ENCODE measurements around the gene HNRNPUL2.
"Not testable (repeated sequence)": the region's sequence is repeated elsewhere in the genome, so short reads cannot be mapped to it uniquely, and the experiment has no call there.

The HNRNPUL2 gene

DNA sequence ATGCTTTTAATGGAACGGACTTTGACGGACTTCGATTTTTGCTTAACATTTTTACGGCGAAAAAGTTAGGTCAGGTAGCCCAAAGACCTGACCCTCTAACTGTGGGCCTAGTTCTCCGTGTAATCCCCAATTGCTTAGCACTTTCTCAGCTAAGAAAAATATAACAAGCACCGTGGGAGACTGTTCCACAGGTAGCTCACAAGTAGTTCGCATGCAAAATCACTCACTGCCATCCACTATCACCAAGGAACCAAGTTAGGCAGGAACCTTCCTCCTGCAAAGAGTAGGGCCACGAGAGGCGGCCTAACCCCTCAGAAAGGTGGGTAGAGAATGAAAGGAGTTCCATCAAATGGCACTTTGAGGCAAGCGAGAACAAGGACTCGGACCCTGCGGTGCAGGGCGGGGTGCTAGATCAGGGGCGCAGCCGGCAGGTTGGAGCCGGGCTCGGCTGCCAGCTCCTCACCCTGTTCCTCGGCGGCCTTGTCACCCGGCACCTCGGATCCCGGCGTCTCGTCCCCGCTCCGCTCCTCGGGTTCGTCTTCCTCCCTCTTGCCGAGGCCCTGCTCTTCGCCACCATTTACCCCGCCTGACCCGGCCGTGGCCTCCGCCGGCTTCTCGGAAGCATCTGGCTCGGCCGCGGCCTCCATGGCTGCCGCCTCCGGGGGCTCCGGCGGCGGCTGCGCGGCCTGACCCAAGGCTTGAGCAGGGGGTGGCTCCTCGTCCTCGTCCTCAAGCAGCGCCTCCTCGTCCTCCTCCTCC, 922 bp downstream of the HNRNPUL2 start:
- DNase-seq = peak; percentile 34

DNA sequence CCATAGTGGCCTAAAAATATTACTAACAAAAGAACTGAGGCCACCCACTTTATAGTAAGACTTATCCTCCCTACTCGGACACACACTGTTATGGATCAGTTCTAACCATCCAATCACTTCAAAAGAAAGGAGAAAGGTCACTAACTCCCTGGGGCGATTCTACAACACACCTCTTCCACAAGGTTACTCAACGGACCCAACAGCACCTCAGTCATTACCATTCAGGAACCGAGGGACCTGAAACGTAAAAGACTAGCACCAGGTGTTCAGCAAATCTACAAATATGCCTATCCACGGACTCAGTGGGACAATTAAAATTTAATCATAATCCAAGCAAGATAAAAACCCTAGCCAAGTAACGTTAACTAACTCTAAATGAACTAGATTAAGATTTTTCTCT, 1.6 kb downstream of the HNRNPUL2 start:
- DNase-seq = no peak

DNA sequence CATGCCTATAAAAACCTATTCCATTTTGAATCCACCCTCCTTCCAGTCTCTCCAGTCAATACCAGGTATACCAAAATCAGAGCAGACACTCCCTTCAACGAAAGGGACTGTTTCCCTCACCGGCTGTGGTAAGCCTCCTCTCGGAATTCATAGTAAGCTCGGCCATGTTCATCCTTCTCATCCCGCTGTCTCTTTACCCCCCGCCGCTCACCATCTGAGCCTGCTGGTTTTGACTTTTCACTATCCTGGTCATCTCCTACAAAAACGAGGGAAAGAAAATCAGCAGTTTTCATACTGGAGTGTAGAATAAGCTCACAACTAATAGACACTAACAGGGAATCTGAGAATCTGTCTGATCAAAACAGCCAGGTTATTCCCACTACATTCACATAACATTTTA, 3.1 kb downstream of the HNRNPUL2 start:
- no peak for DNase-seq

DNA sequence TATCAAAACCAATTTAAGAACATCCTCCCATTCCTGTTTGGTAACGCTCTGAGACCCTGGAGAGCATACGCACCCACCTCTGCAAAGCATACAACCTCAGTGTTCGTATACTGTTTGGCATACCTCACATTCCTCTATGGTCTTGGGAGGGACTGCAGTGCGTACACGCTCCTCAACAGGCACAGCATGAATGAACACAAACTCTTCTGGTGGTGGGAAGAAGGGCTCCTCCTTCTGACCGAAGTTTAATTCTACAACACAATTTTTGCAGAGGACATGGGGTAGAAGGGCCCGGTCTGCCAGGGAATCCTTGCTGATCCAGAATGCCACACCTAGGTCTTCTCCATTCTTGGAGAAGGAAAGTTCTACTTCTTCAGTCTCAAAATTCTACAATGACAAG, 5.3 kb downstream of the HNRNPUL2 start:
- DNase-seq = no peak

DNA sequence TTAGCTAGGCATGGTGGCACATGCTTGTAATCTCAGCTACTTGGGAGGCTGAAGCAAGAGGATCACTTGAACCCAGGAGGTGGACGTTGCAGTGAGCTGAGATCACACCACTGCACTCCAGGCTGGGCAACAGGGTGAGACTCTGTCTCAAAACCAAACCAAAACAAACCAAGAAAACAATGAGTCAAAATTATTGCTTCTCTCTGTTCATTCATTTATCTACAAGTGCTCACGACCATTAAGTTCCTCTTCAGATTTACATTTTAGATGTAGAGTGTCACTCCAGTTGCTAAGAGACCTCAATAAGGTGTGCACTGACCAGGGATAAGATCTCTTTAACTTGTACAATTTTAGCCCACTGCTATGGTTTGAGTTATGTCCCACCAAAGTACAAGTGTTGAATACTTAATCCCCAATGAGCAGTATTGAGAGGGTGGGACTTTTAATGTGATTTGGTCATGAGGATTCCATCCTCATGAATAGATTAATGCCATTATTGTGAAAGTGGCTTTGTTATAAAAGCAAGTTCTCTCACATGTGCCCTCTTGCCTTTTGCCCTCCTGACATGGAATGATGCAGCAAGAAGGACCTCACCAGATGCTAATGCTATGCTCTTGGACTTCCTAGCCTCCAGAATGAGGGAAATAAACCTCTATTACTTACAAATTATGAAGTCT, 7.8 kb downstream of the HNRNPUL2 start:
- no peak for DNase-seq

DNA sequence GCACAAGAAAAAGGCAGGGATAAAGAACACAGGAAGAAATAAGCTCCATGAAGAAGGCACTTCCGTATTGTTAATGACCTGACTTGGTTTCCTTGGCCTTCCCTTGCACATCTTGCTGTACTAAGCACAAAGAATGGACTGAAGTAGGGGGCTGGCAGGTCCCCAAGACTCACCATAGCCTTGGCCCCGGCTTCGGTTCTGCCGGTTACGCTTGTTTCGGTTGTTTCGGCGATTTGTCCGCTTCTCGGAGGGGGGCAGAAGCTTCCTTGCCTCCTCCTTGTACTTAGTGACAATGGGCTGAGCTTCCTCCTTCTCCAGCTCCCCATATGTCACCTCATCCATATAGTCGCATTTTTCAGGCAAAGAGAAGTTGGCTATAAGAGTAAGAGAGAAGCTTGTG, 10.4 kb downstream of the HNRNPUL2 start:
- no peak for DNase-seq

DNA sequence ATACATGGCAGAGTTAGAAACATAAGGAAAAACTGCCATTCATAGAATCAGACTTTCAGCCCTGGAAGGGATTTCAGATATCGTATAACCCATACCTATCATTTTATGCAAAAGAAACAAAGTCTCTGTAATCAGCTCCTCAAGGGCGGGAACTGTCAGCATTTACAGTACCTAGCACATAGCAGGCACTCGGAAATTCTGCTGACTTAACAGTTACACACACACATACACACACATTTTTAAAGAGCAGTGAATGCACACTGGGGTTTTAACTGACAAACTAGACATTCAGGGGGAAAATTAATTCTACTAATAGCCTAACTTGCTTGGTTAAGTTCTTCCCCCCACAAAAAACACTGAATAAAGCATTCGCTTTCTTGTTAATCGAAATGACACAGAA, 11.1 kb downstream of the HNRNPUL2 start:
- no peak for DNase-seq

DNA sequence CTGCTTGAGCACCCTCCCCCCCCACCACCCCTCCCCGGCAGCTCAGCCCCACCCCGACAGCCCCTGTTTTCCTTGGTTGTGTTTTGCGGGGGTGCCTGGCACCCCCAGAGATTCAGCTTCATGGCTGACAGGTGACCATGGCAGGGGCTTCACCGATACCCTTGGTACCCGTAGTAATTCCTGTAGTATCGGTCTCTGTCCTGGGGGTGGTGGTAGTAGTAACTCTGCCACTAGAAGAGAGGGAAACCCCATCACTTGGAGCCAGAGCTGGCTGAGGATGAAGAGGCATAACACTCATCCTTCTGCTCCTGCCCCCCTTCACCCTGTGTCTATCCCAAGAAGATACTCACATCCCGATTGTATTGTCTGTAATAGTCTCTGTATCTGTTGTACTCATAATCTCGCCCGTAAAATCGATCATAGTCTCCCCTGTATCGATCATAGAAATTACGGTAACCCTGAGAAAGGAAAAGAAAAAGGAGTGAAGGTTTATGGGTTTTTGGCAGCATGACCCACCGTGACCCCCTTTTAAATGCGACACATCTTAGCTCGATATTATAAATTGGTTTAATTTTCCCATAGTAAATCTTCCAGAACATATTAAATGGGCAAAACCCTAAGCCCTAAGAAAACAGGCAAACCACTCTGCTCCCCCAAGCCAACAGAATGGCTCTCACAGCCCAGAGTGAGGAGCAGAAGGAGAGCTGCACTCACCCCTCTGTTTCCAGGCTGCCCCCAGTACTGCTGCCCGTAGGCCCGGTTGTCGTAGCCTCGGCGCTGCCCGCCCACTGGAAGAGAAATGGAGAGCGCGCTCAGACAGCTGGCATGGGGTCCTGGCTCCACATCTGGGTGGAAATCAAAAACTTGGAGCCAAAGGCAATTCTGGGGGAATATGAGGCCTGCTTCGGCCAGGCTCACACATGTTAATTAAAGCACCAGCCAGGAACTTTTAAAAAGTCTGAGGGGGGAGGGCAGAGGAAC, 11.8 kb downstream of the HNRNPUL2 start:
- DNase-seq = no peak

DNA sequence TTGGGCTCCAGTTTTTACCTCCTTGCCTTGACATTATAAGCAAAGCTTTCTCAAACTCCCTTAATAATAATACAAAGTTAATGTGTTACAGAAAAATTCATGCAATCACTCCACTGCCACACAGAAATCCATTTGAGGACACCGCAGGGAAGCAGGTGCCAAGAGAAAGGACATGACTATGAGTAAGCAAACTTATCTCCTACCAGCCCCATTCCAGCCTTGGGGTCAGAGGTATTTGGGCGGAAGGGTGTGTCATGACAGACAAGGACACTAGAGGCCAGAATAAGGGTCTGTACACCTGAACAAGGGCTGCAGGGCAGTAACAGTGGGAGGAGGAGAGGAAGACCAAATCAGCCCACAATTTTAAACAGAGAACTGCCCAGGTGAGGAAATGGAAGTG, 13.9 kb downstream of the HNRNPUL2 start:
- DNase-seq = no peak

DNA sequence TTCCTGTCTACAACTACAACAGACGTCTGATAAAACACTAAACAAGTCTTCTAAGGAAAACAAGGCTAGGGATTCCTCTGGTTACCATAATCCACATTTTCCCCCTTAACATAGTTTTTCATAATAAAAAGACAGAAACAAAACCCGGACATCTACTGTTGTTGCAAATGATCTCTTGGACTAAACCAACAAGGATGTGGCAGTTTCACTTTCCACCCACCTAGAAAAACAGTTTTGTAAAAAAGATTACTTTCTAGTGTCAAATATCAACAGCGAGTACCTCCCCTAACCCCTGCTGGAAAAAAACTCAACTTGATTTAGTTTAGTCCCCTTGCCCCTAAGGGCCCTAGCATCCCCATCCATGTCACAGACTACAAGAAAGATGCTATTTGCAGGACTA, 14.4 kb downstream of the HNRNPUL2 start:
- no peak for DNase-seq

DNA sequence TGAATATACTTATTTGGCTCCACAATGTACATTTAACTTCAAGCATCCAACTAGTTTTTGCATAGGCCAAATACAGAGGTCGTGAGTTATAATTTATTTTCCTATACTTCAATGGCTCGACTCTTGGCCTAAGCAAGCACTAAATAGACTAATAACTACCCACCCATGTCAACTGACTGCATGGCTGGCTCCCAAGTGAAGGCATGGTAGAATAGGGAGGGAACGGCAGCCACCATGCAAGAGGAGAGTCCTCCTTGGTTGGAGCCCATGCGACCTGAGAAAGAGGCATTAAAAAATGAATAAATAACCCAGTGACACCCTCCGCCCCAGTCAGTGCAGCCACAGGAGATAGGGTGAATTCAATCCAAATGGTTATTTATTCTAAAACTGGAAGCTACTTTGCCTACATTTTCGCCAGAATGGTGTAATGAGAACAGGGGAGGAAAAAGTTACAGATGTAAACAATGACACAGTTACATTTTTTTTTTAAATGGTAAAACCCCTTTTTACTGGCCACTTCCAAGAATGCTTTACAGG, 14.9 kb downstream of the HNRNPUL2 start:
- no peak for DNase-seq

DNA sequence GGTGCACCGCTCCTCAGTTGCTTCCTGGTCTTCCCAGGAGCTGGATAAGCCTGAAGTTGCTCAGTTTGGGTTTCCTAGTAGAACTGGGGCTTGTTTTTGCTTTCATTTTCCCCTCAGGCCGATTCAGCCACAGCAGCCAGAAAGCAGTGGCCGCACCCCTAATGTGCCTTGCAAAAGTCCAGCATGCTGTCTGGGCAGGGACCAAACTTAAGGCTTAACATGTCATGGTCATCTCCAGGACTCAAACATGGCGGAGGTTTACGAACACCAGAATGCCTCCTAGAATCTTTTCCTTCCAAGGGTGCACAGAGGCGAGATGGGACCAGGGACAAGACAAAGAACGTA, 17.3 kb downstream of the HNRNPUL2 start:
- DNase-seq = no peak

DNA sequence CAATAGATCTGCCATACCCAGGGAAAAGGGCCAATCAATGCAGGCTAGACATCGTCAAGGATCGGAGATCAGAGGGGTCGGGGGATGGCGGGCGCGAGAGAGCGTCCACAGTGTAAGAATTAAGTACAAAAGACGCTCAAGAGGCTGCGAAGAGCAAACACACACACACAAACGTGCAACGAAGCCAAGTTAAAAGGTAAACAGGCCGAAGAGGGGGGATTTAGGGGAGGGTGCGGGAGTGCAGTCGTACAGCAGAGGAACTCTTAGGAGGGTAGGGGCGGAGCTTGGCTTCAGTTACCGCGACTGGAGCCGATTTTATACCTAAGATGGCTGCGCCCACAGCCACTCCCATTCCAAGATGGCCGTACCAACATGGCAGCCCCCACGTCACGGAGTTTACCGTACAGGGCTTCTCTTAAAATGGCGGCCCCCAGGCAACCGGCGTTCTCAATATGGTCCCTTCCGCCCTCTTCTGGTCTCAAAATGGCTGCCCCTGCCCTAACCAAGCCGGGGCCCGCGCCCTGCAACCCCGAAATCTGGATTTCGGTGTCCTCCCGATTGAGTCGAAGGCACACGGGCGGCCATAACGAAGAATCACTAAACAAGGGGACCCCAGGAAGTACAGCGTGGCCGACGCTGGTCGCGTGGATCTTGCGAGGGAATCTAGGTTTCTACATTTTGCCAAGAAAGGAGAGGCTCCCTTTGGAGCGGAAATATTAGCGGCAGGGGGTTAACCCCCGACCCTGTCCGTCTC, 17.8 kb downstream of the HNRNPUL2 start:
- peak; percentile 97 for DNase-seq

DNA sequence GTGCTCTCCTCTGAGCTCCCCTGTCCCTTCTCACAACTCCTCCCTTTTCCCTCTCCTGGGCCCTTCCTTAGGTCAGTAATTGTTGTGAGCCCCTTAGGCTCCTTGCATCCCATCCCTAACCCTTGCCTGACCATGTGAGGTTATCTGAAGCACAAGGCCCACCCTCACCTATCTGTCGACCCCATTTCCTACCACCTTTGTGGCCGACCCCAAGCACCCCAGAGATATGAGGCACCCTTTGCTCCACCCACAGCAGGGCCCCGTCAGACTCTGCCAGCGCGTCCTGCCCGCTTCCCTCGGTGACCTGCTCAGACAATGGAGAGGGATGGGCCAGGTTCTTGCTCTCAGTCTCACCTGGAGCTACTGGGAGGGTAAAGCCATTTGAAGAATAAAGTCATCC, 18.5 kb downstream of the HNRNPUL2 start:
- DNase-seq = peak; percentile 59

DNA sequence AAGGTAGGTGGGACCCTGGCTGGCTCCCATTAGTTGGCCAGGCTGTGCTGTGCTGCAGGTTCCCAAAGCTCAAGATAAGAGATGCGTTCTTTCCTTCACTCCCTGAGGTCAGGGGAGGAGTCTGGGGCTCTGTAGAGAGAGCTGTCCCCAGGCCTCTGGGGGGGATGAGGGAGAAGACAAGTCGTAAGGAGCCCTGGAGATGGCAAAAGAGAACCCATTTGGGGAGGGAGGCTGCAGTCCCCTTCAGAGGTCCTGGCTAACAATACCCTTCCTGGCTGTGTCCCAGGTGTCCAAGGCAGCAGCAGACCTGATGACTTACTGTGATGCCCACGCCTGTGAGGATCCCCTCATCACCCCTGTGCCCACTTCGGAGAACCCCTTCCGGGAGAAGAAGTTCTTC, 18.9 kb downstream of the HNRNPUL2 start:
- no peak for DNase-seq

DNA sequence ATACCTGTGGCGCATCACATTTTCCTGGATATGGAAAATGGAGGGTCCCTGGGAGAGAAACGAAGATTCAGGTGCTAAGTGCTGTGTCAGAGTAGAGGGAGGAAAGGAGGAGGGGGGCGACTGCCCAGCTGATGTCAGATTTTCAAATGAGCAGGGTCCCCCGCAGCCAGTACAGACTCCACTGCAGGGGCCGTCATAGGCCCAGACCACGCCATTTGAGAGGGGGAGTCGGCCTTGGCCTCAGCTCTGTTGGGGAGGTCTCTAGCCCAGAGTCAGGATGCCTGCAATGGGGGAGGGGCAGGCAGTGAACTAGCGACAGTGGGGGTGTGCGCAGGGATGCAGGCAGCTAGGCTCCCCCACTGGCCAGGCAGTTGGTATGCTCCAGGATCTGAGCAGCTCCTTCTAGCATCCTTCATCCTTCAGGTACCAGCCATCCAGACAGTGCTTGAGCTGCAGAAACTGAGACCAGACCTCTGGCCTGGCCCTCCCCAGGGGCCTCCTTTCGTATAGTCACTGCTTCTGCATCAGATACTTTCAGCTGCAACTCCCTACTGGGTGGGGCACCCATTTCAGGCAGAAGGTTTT, 19.9 kb downstream of the HNRNPUL2 start, which contains the start of the genes BSCL2 and GNG3:
Gene BSCL2, minus strand, starts transcription at position 148 of the 585 bp plus-strand sequence. CDS start 229 bp downstream, outside the sequence.
Gene GNG3, plus strand, starts transcription at position 400 of the 585 bp plus-strand sequence. CDS start 620 bp downstream, outside the sequence.
- DNase-seq = no peak

DNA sequence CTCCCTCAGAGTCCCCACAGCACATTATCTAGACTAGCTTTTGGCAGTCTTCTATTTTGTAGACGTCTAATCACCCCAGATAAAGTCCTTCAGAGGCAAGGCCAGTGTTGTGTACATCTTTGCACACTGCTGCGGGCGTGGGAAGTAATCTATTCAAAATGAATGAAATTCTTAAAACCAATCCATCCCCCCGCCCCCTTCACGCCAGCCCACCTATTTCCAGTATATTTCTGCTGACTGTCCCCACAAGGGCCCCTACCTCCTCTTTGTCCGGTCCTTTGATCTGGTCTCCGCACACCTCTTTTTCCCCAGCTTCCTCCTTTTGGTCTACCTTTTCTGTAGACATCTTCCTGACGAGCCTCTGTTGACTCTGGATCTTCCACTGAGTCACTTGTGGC, 20.4 kb downstream of the HNRNPUL2 start:
- no peak for DNase-seq

DNA sequence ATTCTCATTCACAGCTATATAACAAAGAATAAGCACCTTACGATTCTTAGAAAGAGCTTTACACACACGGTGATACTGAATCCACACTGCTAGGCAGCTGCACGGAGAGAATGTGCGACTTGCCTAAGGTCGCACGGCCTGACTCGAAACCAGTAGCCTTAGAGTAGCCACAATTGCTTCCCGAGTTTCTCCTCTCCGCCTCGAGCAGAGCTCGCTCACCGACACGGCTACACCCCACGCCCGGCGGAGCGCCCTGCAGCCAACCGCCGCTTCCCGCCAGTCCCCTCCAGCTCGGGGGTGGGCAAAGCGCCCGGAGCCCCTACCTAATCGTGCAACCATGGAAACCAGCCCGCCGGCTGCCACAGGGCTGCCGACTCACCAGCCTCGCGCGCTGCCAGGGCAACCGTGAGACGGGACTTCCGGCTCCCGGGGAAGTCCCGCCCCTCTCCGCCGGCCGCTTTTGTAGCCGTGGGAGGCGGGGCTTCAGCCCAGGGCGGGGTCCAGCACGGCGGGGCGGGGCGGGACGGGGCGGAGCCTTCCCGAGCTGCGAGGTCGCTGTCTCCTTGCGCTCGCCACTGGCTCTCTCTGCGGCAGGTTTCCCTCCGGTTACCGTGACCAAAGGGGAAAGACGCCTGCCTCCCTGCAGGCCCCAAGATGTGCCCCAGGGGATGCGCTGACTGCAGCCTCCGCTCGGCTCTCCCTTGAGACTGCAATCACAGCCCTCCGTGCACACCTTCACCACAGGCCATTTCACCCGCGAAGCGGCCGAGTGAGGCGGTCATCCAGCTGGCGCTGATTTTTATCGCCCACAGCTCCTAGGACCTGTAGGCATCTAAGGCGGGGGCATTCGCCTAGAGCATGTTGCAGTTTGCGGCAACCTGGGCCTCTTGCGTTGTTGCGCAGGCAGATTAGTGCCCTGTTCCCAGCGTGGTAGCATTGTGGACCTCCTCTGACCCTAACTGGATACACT, 21.1 kb downstream of the HNRNPUL2 start:
- peak; percentile 96 for DNase-seq

DNA sequence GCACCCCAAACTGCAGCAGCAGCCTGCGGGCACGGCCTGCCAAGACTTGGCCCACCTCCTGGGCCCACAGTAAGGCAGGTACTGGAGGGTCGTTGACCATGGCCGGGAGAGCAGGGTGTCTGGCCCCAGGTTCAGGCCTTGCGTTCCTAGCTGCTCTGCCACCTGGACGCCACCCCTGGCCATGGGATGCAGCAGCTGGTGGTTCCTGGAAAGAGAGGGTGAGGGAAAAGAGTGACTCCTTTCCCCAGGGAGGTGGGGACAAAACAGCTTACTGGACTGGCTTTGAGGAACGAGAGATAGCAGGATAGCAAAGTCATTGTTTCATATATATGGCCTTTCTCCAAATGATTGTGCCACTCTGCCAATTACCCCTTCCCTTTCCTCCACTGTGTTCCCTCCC, 21.8 kb downstream of the HNRNPUL2 start:
- DNase-seq = no peak

DNA sequence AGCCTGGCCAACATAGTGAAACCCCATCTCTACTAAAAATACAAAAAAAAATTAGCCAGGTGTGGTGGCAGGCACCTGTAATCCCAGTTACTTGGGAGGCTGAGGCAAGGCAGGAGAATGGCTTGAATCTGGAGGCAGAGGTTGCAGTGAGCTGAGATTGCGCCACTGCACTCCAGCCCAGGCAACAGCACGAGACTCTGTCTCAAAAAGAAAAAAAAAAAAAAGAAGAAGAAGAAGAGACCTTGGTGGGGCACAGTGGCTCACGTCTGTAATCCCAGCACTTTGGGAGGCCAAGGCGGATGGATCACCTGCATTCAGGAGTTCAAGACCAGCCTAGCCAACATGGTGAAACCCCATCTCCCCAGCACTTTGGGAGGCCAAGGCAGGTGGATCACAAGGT, 23.3 kb downstream of the HNRNPUL2 start:
- DNase-seq = not testable (repeated sequence)

DNA sequence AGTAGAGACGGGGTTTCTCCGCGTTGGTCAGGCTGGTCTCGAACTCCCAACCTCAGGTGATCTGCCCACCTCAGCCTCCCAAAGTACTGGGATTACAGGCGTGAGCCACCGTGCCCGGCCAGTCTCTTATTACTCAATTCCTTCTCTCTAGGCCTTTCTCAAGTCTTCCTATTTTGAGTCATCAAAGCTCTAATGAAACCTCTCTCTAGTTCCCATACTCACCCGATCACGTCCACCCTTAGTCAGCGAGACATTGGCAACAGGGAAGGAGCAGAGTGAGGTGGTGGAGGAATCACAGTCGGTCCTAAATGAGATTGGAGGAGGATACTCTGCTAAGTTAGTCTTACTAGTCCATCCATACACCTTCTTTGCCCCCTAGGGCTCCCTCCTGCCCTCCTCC, 25.0 kb downstream of the HNRNPUL2 start:
- DNase-seq = no peak
